ENCODE results near the gene THOC3.
"Not testable (repeated sequence)": the region's sequence is repeated elsewhere in the genome, so short reads cannot be mapped to it uniquely, and the experiment has no call there.

THOC3 gene

DNA sequence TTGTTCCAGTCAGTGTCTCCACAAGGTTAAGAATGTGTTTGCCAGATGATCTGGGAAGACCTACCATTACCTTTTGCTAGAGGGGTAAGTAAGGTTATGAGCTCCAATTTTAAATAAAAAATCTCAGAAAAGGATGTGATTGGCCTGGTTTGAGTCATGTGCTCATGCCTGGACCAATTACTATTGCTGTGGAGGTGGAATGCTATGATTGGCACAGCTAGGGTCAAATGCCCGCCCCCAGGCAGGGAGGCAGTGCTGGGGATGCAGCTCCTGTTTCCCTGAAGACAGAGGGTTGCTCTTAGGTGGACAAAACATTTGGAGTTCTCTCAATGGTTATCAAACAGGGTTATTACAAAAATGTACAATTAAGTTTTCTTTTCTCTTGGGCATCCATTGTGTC, 29.6 kb downstream of the THOC3 start:
- not testable (repeated sequence) for DNase-seq

DNA sequence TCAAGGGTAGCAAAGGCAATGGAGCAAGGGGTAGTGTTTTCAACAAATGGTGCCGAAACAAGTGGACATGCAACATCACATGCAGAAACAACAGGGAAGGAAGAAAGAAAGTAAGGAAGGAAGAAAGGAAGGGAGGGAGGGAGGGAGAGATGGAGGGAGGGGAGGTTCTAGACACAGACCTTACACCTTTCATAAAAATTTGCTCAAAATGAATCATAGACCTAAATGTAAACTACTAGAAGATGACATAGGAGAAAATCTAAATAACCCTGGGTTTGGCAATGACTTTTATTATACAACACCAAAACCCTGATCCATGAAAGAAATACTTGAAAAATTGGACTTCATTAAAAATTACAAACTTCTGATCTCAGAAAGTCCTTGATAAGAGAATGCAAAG, 39.4 kb downstream of the THOC3 start:
- DNase-seq = not testable (repeated sequence)

DNA sequence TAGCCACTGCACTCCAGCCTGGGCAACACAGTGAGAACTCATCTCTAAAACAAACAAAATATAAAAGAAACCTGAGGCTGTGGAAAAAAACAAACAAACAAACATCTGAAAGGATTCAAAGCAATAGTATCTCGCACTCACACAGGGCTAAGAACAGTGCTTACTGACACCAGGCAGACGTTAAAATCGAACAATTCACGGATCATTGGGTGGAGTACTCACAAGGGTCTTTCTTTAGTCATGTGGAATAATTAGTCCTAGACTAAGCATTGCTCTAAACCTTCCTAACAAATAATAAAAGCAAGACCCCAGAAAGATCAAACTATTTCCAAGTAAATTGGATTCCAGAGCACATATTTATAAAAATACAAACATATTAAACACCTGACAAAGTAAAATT, 43.0 kb downstream of the THOC3 start:
- DNase-seq = not testable (repeated sequence)

DNA sequence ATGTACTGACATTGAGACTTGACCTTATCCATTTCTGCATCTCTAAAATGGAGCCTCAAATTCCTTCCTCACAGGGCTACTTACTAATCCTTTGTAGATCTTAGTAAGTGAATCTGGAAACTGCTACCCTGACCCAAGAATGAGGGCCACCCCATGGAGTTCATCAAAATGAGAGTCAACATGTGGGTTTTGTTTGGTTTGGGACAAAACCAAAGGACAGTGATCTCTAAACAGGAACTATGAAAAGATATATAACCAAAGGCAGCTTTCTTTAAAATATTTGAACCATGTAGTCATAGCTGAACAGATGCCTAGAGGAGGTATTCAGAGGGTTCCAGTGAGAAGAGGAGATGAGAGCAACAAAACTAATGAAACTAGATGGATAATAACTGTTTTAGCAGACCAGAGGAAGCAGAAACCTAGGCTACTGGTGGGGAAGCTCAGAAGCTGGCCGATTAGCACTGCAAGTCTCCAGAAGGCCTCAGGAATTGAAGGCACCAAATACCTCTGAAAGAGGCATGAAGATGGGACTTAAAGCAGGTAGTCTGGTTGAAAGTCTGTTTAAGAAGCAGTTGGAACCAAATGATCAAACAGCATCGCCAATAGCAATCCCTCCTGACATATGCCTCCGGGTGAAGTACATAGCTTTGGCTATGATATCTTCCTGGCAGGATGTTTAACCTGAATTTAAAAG, 45.8 kb downstream of the THOC3 start:
- no peak for DNase-seq

DNA sequence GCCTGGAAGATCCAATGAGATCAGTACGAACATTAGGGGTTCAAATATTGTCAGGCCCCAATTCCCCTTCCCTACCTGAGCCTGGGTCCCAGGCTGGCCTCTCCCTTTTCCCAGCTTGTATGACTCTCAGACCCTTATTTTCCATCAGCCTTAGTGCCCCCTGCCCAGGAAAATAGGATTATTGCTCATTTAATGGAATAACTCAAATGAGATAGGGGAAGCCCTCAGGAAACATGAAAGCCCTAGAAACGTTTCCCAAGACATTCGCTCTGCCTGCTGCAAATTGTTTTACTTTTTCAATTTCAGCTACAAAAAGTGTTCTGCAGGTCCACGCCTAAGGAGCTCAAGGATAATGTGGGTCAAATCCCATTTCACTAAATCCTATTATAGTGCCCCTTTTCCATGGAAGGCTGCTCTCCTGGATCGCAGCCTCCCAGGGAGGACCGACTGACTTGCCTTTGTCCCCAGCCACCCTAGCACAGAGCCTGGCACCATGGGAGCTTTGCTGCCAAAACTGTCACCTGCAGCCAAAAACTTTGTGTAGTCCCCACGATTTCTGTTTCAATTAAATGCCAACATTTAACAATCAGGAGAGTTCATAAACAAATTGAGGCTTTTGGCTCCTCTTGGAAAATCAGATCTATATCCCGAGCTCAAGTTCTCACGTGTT, 46.9 kb downstream of the THOC3 start:
- DNase-seq = no peak

DNA sequence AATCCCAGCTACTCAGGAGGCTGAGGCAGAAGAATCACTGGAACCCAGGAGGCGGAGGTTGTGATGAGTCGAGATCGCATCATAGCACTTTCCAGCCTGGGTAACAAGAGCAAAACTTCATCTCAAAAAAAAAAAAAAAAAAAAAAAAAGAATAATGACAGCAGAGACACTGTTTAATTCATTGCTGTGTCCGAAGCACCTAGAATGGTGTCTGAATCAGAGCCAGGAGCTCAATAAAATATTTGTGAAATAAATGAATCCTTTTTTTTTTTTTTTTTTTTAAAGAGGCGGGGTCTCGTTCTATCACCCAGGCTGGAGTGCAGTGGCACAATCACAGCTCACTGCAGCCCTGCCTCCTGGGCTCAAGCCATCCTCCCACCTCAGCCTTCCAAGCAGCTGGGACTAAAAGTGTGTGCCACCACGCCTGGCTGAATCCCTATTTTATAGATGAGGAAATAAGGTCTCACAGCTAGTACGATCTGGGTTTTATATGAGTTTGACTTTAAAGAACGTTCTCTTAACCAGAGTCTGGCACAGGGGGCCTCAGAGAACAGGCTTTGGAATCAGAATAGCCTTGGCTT, 47.8 kb downstream of the THOC3 start:
- DNase-seq = no peak

DNA sequence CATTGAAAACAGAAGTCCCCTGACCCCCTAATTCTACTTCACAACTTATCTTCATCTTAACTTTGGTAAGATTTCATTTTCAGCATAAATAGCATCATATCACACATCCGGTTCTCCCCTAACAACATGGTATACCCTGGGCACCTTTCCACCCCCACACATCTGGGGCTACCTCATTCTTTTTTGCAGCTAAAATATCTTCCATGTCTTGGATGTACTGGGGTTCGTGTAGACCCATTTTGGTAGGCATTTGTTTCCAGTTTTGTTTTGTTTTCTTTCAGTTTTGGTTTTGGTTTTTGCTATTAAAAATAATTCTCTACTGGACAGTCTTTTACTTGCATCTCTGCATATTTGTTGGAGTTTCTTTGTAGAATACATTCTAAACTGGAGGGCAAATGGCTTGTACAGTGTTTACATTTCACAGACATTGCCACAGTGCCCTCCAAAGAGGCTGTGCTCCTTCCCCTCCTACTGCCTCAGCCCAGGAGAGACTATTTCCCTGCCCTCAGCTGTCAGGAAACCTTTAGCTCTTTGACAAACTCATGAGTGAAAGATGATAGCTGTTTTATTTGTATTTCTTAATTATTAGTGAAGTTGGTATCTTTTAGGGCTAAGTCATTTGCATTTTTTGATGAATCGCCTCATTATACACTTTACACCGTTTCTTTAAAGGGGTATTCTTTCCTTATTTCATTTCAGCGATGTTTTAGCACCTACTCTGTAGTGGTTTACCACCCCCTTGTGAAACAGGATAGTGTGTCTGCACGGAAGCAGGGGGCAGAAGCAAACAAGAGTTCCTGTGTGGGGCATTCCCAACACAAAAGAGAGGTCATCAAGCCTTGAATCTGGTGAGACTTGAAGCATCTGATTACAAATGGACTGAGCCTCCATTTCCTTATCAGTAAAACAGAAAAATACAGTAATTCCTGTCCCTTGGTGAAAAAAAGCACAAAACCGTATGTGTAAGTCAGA, 52.8 kb downstream of the THOC3 start:
- not testable (repeated sequence) for DNase-seq

DNA sequence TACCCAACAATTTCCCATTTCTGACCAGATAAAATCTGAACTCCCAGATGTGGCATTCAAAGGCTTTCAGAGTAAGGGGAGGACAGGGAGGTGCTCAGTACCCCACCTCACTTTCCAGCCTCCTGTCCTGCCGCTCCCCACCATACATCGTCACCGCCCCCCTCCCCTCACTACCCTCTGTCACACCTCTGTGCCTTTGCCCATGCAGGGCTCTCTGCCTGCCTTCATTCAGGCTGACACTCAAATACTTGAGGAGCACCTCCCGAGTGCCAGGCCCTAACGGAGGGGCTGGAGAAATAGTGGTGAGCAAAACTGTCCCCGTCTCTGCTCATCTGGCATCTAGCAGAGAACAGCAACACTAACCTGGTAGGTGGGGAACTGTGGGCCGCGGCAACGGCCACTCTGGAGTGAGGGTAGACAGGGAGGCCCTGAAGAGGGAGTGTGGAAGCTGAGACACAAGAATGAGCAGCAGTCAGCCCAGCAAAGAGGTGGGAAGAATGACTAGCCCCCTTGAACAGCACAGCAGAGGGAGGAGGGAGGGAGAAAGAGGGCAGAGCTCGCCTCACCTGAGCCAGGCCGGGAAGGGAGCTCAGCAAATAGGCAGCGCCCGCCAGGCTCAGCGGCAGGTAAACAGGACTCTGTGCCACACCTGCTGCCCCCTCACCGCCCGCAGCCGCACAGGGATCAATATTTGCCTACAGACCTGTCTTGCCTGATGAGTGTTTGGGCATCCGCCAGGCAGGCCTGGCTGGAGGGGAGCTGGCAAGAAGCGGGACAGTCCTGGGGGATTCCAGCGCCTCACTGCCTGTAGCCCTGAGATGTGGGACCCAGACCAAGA, 54.1 kb downstream of the THOC3 start:
- not testable (repeated sequence) for DNase-seq

DNA sequence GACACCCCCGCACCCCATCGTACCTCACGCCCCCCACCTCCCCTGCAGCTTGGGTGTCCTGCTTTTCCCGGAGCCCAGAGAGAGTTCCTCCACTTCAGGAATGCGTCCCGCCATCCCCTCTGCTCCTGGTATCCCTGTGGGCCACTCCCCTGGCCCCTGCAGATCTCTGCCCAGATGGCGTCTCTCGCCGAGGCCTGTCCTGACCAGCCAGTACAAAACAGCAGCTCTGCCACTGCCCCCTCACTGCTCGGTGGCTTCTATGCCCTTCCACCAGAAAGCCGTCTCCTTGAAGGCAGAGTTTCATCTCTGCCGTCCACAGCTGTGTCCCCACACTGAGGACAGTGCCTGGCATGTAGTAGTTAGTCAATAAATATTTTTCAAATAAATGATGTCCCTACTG, 58.0 kb downstream of the THOC3 start:
- not testable (repeated sequence) for DNase-seq

Measured in NCI-H2029 (cell line).